ENCODE data around the gene SMOC1.

SMOC1 gene

GRCh38 chr14:70064136-70064865, 185.1 kb downstream of the SMOC1 start:
- Mint-ChIP-seq H3K27ac (no peak overlapping the region), H3K4me3 (no peak overlapping the region), H3K27me3 (no peaks in the 10 kb centered on the region), H3K4me1 (ENCODE audit: low read depth) (no peaks in the 10 kb centered on the region), H3K36me3 (ENCODE audit: low read depth) (no peaks in the 10 kb centered on the region), H3K9me3 (no peaks in the 10 kb centered on the region)
- intact Hi-C loops (cut with micrococcal nuclease): no loop called here

DNA sequence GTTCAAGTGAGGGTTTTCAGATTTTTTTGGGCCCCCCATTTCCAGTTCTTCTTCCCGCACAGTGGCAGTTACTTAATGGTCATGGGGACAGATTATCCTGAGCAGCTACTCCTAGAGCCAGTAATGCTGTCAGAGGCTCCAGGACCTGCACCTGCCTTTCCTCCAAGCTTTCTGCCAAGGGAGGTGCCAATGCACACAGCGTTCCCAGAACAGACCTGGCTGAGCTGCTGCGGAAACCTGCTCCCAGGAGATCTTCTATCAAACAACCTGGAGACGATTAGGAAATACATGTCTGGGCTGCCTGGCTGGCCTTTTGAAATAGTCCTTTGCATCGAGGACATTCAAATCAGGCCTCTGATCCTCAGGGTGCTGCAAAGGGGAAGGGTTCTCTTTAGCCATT, 188.6 kb downstream of the SMOC1 start:
- H3K4me1 Mint-ChIP-seq (ENCODE audit: low read depth): no peaks in the 10 kb centered on the region

GRCh38 chr14:70069186-70069585, 190.0 kb downstream of the SMOC1 start:
- H3K4me1 Mint-ChIP-seq (ENCODE audit: low read depth): no peaks in the 10 kb centered on the region
- no peak overlapping the region for H3K27ac Mint-ChIP-seq
- H3K4me3 Mint-ChIP-seq: no peak overlapping the region
- no peaks in the 10 kb centered on the region for H3K9me3 Mint-ChIP-seq
- no peaks in the 10 kb centered on the region for H3K36me3 Mint-ChIP-seq (ENCODE audit: low read depth)
- intact Hi-C loops (cut with micrococcal nuclease): no loop called here
- H3K27me3 Mint-ChIP-seq: peaks cover 3% of the 10 kb centered on the region

More for the DNA sequence above, 188.6 kb downstream of the SMOC1 start:
- peaks cover under 1% of the 10 kb centered on the region for H3K27me3 Mint-ChIP-seq
- no peaks in the 10 kb centered on the region for H3K36me3 Mint-ChIP-seq (ENCODE audit: low read depth)
- no peaks in the 10 kb centered on the region for H3K9me3 Mint-ChIP-seq
- H3K4me3 Mint-ChIP-seq: no peak overlapping the region
- no peak overlapping the region for H3K27ac Mint-ChIP-seq
- intact Hi-C loops (cut with micrococcal nuclease): no loop called here

DNA sequence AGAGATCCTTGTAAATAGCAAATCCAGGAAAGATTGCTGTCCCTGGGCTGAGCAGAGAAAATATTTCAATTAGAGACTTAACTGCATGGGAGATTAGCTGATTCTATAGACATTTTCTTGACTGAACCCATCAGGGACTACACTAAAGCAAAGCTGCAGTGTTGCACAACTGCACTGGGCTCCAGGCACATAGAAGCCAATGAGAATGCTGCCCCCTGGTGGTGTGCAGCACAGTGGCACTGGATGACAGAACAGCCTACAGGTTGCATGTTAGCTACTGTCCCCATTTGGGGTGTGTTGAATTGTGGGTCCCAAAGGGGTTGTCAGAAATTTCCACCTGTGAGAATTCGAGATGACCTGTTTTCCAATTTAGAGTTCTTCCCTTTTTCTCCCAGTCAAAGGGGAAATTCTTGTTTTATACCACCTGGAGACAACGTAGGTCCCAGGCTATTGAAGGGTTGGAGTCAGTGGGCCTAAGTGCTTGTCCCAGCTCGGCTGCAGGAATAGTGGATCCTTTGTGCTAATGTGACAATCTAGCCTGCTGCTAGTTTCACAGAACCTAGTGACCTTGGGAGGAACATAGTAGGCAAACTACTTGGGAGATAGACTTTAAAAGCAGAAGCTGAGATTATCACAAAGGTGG, 194.8 kb downstream of the SMOC1 start:
- H3K36me3 Mint-ChIP-seq (ENCODE audit: low read depth): no peaks in the 10 kb centered on the region
- no peak overlapping the region for H3K4me3 Mint-ChIP-seq
- H3K4me1 Mint-ChIP-seq (ENCODE audit: low read depth): no peaks in the 10 kb centered on the region
- H3K9me3 Mint-ChIP-seq: no peaks in the 10 kb centered on the region
- H3K27ac Mint-ChIP-seq: no peak overlapping the region
- peaks cover 3% of the 10 kb centered on the region for H3K27me3 Mint-ChIP-seq
- intact Hi-C loops (cut with micrococcal nuclease): loop anchor here (1.0 kb wide), 1 partner anchor 256 kb away; no protein-coding TSS in a partner anchor

GRCh38 chr14:70077005-70077404, 197.8 kb downstream of the SMOC1 start:
- Mint-ChIP-seq H3K27ac (no peak overlapping the region), H3K9me3 (no peaks in the 10 kb centered on the region), H3K4me1 (ENCODE audit: low read depth) (no peaks in the 10 kb centered on the region), H3K27me3 (peaks cover 3% of the 10 kb centered on the region), H3K4me3 (no peak overlapping the region), H3K36me3 (ENCODE audit: low read depth) (no peaks in the 10 kb centered on the region)
- intact Hi-C loops (cut with micrococcal nuclease): no loop called here

DNA sequence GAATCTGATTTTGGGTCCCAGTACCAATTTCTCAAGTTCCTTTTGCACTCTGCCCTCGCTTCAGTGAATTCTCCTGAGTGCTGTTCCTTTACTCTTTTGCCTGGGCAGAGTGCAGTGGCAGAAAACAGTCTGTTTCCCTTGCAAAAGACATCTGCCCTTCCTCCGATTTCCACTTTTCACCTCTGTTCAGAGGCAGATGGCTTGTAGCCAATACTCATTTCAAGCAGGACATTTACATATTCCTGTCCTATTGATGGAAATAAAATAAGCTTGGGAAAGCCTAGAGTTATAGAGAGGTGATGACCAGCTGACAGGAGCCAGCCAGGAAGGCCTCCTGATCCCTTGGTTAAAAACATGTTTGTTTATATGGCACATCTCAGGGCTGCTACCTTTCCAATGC, 198.5 kb downstream of the SMOC1 start:
- Mint-ChIP-seq H3K36me3 (ENCODE audit: low read depth) (no peaks in the 10 kb centered on the region), H3K27me3 (peaks cover 3% of the 10 kb centered on the region)

GRCh38 chr14:70078329-70078728, 199.1 kb downstream of the SMOC1 start:
- H3K27me3 Mint-ChIP-seq: no peaks in the 10 kb centered on the region
- H3K9me3 Mint-ChIP-seq: no peaks in the 10 kb centered on the region
- H3K27ac Mint-ChIP-seq: no peak overlapping the region
- intact Hi-C loops (cut with micrococcal nuclease): no loop called here
- H3K36me3 Mint-ChIP-seq (ENCODE audit: low read depth): no peaks in the 10 kb centered on the region
- H3K4me3 Mint-ChIP-seq: no peak overlapping the region
- peaks cover 5% of the 10 kb centered on the region for H3K4me1 Mint-ChIP-seq (ENCODE audit: low read depth)

More for the DNA sequence above, 198.5 kb downstream of the SMOC1 start:
- Mint-ChIP-seq H3K4me3 (no peak overlapping the region), H3K9me3 (no peaks in the 10 kb centered on the region), H3K27ac (no peak overlapping the region), H3K4me1 (ENCODE audit: low read depth) (peaks cover 5% of the 10 kb centered on the region)
- intact Hi-C loops (cut with micrococcal nuclease): no loop called here

DNA sequence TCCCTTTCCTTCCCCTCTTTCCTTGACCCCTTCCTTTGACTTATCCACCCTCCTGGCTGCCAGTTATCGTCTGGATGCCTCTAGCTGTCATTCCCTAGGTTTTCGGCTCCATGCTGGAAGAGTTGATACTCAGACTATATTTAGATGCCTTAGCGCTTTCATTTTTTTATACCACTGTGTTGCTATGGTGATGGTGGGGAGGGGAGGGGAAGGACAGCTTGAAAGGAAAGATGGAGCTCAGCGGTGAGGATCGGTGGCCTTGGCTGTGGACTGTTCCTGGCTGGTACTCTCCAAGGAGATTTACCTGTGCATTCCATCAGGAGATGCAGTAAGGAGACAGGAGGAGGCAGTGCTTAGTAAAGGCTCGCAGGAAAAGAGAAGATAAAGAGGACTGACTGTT, 200.9 kb downstream of the SMOC1 start:
- Mint-ChIP-seq H3K27ac (no peak overlapping the region), H3K4me1 (ENCODE audit: low read depth) (peaks cover 5% of the 10 kb centered on the region)

More for the DNA sequence above, 200.9 kb downstream of the SMOC1 start:
- intact Hi-C loops (cut with micrococcal nuclease): loop anchor here (10.0 kb wide), 1 partner anchor 485 kb away; no protein-coding TSS in a partner anchor
- Mint-ChIP-seq H3K4me3 (no peak overlapping the region), H3K27me3 (no peaks in the 10 kb centered on the region), H3K9me3 (no peaks in the 10 kb centered on the region), H3K36me3 (ENCODE audit: low read depth) (no peaks in the 10 kb centered on the region)
